NT2/D1 (cell line): ENCODE results near the gene CLIP2.

ENCODE experiments used
- YY1 ChIP-seq: IDR thresholded peaks from 2 replicates; pipeline ENCODE4 v1.6.1; 2011; ENCODE audit not compliant: insufficient read length, insufficient read depth
- ZNF274 ChIP-seq: IDR thresholded peaks from 2 replicates; pipeline ENCODE4 v1.6.1; 2011; ENCODE audit warnings: mild to moderate bottlenecking, low read depth, low read length

GRCh38 chr7:74291535-74291934, 2.3 kb downstream of the CLIP2 start:
- TF ChIP-seq YY1 (no peak), ZNF274 (no peak)
